HG03097 (cell line): ENCODE results near the gene PVALB.

Experiments used
- ATAC-seq: cut with Tn5 transposase; IDR thresholded peaks from one replicate; pipeline ENCODE4 v1.9.1; 2021; ENCODE audit not compliant: unreplicated experiment, low FRiP score

Gene PVALB

DNA sequence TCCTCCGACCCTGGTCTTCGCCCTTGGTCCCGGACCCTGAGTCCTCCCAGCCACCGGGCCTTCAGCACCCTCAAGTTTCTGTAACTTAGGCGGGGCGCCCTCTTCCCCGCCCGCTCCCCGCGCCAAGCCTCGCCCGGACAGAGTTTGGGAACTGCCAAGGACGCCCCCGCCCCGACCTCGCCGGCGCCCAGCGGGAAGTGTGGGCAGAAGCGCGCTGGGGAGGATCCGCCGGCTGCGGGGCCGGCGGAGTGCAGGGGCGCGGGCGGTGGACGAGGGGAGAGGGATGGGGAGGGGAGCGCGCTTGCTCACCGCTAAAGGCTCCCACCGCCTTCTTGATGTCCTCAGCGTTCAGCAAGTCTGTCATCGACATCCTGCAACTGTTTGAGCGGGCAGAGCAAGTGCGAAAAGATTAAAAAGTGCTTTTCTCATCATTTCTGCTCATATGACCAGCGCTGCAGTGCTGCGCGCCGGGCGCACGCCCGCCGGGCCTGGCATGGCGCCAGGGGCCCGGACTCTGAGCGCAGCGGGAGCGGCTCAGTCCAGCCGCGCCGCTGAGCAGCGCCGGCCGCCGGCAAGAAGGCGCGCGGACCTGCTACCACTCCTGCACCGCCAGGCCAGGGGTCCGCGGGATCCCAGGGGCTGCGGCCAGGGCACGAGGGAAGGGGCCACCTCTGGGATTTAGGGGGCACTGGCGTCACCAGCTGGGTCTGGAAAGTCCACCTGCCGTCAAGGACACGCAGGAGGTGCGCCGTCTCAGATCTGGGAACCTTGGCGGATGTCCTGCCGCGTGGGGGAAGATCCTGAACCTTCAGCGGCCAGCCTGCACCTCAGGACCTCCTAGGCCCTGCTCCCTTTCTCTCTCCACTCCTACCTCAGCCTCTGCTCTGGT lies at the start of gene PVALB:
Gene PVALB (minus strand): TSS at position 400 of the 889 bp plus-strand sequence. CDS start 30 bp downstream, at position 370.
- no peak for ATAC-seq

- no peak for ATAC-seq
Observed at GRCh38 chr22:36865346-36865745, 48.5 kb upstream of the PVALB start.

DNA sequence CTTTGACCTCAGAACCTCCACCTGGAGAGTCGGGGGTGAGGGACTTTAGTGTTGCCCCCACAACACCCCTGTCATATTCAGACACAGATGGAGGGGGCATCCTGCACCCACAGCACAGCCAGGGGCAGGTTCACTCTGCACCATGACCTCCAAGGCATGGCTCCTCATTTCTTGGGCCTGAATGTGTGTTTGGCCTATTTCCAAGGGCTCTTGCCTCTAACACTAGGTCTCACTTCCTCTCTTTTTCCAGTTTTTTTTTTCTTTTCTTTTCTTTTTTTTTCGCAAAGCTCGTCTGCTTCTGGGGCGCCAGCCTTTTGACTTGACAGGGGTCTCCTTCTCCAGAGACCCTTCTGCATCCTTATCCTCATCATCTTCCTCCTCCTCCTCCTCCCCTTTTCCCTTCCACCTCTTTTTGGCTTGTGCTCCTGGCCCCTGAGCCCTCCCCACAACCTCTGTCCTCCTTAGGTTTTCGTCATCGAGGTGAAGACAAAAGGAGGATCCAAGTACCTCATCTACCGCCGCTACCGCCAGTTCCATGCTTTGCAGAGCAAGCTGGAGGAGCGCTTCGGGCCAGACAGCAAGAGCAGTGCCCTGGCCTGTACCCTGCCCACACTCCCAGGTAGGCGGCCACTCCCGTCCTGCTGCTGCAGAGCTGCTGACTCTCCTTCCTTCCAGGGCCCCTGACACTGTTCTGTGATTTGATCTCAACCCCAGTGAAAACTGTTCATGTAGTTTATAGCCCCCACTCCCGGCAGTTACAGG lies 47.8 kb upstream of the PVALB start:
- ATAC-seq = no peak

DNA sequence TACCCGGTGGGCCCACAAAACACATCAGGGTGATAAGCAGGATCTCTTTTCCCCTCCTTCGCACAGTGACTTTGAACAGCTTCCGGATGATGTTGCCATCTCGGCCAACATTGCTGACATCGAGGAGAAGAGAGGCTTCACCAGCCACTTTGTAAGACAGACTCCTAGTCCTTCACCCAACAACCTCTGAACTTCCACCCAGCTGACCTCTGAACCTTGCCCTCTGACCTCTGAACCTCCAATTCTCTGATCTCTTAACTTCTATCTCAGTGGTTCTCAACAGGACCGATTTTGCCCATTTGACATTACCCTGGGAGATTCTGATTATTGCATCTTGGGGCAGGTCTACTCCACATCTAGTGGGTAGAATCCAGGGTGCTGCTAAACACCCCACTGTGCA lies 47.1 kb upstream of the PVALB start:
- no peak for ATAC-seq

GRCh38 chr22:36863281-36863680 lies 46.4 kb upstream of the PVALB start:
- no peak for ATAC-seq

DNA sequence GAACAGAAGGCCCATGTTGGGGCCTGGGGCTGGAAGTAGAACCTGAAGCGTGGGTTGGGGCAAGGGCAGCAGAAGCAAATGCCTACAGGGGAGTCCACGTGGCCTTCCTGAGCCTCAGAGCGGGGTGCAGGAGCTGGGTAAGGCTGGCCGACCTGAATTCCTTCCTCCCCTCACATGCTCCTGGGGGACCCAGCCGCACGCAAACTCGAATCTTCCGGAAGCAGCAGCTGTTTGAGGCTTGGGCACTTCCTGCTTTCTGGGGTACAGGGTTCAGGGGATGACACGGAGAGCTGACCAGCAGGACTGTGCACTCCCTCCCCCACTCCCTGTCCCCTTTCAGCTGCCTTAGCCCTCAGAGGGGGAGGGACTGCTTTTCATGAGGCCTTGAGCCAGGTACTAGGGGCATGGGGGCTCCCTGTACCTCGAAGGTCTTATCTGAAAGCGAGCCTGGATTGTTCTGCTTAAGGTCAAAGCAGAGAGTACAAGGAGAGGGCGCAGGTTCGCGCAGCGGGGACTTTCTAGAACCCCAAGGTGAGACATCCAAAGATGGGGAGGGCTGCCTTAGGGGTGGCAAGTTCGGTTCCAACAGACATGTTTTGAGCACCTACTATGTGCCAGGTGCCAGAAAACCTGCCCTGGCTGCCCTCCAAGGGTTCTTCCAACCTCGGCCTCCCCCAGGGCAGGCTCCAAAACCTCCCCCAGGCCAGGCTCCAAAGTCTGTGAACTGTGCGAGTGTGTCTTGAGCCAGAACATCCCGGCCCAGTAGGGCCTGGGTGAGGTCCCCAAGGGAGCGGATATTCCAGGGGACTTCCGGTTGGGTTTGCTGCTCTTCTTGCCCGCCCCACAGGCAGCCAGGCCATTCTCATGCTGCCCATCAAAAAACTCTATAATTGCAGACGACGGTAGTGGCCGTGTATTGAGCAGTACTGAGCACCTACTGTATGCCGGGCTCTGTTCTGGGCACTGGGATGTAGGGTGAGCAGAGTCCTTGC lies 45.7 kb upstream of the PVALB start:
- no peak for ATAC-seq

- ATAC-seq = peak; percentile 63
Observed at GRCh38 chr22:36860821-36861659, 44.2 kb upstream of the PVALB start, which contains the start of gene NCF4. Gene NCF4 (plus strand): TSS chr22:36861006. CDS start chr22:36861172, 166 bp downstream.

- no peak for ATAC-seq
Observed at GRCh38 chr22:36860438-36860820, 43.6 kb upstream of the PVALB start.

DNA sequence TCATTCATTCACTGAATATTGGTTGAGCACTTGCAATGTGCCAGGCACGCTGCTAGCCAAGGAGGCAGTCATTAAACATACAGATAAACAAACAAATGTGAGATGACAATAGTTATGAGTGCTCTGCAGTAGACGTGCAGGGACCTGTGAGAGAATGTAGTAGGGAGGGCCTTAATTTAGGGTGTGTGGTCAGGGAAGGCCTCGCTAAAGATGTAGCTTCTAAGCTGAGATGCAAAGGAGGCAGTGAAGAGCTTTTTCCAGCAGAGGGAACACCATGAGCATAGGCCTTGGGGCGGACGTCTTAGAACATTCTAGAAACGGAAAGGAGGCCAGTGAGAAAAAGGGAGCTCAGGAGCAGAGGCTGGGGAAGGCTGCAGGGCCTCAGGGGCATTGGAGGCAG lies 43.2 kb upstream of the PVALB start:
- no peak for ATAC-seq

DNA sequence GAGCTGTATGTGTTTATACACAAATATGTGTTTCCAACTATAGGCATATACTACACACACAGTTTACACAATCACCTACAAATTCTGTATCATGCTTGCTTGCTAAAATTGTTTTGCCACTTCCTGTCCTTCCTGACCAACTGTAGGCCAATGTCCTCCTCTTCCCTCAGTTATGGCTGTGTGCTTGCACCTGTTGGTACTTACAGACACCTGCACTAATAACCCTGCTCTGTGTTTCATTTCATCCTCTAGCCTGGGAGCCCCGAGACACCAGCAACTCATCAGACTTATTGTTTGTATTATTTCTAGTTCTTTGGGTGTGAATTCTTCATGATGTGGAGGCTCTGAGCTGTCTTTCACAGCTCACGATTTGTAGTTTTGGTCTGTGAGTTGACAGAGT lies 42.1 kb upstream of the PVALB start:
- ATAC-seq = no peak

DNA sequence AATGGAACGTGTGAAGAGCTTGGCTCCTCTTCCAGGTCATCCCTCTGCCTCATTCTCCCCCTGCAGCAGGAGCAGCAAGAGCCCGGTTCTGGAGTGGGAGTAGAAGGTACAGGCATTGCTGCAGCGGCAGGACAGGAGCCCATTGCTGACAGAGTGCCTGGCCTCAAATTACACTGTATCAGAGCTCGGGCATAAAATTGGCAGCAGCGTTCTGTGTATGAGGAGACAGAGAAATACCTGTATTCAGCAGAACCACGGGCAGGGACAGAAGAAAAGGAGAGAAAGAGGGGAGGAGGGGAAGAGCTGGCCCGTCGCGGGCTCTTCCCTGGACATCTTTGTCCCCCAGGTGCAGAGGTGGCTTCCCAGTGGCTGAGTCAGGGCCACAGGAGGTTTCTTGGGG lies 41.3 kb upstream of the PVALB start:
- ATAC-seq = no peak

- no peak for ATAC-seq
Observed at GRCh38 chr22:36856792-36857135, 39.9 kb upstream of the PVALB start.

DNA sequence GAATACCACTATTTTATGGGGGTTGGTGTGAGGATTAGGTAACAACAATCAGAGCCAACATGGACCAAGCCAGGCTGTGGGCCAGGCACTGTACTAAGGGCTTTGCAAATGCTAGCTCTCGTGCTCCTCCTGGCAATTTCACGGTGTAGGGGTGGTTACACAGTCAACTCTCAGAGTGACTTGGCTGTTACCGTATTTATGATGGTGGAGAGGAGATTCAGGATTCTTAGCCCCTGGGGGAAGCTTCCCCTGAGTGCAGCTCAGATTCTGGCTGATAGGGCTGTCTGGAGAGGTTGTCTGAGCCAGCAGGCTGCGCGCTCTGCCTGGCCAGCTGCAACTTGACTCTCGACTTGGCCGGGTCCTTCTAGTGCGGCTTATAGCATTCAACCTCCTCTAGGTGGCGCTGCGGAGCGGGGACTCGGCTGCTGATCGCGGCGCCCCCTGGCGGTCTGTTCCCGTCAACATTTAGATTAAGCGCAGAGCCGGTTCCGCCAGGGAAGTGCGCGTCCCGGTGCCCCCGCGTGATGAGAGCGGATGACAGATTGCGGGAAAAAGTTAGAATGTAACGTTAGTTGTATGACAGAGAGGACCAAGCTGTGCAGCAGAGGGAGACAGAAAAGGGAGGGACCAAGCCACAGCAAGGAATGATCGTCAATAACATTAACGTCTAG lies 39.4 kb upstream of the PVALB start:
- no peak for ATAC-seq

GRCh38 chr22:36855478-36855877 lies 38.6 kb upstream of the PVALB start:
- ATAC-seq = no peak

GRCh38 chr22:36853407-36854099 lies 36.7 kb upstream of the PVALB start:
- no peak for ATAC-seq

- no peak for ATAC-seq
Observed at GRCh38 chr22:36852056-36852973, 35.5 kb upstream of the PVALB start.

DNA sequence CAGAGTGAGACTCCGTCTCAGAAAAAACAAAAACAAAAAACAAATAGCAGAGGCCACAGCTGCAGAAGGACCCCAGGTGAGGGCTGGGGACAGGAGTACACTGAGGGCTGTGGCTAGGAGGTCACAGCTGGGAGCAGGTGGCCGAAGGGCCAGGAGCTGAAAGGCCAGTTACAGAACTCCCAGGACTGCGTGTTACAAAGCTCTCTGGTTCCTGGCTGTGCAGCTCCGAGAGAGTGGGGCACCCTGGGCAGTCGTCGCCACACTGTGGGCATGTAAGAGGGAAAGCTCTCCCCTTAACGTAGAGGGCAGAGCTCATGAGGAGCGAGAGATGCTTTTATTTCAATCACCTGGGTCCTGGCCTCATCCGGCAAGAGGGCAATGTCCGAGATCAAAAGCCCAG lies 33.8 kb upstream of the PVALB start:
- ATAC-seq = no peak

GRCh38 chr22:36850056-36850455 lies 33.2 kb upstream of the PVALB start:
- no peak for ATAC-seq
